ENCODE data around the gene TNNI3K. TPM values are rescaled to one million over a fixed set of nuclear protein-coding genes. Genes with fewer than 3 reads are reported as not detected.

The TNNI3K gene
- polyA plus RNA-seq, 12 donors: 0.62 to 19.9 (median 1.3) TPM; not detected in 1

DNA sequence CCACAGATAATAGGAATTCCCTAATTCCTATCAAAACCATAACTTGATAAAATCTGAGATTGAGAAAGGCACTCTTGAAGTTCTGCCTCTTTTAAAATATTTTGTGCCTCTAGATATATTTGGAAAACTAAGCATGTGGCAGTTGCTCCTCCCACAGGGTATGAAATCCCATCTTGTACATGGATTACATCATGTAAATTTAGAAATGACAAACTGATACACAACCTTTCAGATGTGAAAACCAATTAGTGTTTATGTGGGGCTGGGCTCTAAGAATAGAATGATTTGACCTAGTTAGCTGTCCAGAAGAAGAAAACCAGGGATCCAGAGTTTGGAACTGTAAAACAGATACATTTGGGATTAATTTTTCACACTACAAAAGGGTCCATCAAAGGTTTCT is 261.5 kb downstream of the TNNI3K start:
- DNase-seq: no peak

GRCh38 chr1:74498901-74499300 is 263.7 kb downstream of the TNNI3K start:
- no peak for DNase-seq

GRCh38 chr1:74502432-74502831 is 267.2 kb downstream of the TNNI3K start:
- peak; percentile 59 for DNase-seq

GRCh38 chr1:74502858-74503257 is 267.7 kb downstream of the TNNI3K start:
- no peak for DNase-seq

DNA sequence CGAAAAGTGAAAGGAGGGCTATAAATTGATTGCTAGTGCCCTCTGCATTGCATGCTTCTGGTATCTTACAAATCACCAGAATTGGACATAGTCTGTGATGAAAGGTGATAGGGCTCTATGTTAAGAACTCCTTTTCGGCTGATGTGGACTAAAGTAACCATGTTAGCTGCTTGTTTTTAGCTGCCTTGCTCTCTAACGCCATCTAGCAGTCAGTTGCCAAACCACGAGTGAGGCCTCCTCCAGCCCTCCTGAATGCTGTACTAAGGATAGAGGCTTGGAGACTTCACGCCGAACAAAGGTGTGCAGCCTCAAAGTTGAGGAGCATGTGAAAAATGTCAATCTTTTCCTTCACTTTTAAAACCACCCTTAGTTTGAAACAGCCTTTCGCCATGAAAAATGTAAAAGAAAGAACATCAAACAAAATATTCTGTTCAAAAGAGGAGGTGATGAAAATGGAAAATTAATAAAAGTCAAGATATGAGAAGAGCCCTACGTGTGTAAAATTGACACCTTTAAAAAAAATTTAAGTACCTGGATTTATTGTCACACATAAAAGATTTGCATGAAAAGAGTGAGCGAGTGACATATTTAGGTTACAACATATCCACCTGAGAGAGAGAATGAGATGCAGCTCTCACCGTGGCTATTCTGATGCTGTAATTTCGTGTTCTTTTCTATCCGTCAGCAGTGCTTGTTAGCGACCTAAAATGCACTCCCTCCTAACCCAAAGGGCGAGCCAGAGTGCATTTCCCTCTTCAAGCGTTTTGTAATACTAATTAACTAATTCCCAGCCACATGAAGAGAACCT is 269.1 kb downstream of the TNNI3K start:
- peak; percentile 40 for DNase-seq

DNA sequence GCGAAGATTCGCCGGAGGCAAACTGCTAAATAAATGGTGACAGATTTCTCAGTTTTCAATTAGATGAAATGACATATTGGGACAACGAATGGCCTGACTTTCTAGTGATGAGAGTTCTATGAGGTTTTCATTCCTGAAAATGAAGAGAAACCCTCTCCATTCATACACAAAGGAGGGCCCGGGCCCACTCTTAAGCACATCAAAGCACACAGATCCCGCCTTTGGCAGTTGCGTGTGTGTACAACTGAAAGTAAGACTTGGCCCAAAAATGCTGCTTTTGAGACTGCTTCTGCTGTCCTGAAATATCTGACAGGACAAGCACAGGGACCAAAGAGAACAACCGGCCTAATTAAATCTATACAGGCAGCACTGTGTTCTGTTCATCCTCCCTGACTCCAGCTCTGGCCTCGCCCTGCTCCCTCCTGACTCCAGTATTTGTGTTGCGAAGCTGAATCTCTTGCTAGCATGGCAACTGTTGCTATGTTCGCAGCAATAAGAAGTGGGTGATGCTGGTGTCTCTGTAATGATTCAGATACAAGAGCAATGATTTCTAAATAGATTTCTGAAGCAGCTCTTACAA is 269.8 kb downstream of the TNNI3K start:
- no peak for DNase-seq

DNA sequence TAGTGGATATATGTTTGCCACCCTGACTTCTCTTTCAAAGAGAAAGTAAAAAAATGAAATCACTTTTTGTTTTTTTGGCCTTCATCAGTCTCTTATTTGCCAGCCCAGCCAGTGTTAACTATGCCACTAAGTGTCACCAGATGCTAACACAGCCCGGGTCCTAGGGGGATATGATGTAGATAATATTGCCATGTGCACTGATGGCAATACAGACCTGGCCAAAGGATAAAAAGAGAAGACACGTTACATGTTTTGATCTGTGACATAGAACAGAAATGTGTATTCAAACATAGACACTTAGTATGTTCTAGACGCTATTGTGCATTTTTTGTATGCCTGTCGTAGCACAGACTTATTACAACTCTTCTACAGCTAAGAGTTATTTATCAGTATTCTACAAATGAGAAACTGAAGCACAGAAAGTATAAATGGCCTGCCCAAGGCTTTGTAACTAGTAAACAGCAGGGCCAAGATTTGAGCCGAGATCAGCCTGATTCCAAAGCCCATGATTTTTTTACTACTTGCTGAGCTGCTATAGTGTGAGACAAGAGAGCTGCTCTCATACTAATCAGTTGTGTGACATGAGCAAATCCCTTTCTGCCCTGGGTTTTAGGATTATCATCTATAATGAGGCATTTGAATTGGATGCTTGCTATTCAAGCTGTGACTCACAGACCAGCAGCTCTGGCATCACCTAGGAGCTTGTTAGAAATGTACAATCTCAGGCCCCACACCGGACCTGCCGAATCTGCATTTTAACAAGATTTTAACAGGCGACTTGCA is 270.9 kb downstream of the TNNI3K start:
- DNase-seq: no peak

GRCh38 chr1:74508449-74508848 is 273.3 kb downstream of the TNNI3K start:
- DNase-seq: no peak

- no peak for DNase-seq
These were observed 277.2 kb downstream of the TNNI3K start, which contains the start of gene LRRC53 for GRCh38 chr1:74512170-74512915. Gene LRRC53, minus strand, starts transcription at chr1:74512611. Its CDS starts 29,262 bp downstream, at chr1:74483349.

DNA sequence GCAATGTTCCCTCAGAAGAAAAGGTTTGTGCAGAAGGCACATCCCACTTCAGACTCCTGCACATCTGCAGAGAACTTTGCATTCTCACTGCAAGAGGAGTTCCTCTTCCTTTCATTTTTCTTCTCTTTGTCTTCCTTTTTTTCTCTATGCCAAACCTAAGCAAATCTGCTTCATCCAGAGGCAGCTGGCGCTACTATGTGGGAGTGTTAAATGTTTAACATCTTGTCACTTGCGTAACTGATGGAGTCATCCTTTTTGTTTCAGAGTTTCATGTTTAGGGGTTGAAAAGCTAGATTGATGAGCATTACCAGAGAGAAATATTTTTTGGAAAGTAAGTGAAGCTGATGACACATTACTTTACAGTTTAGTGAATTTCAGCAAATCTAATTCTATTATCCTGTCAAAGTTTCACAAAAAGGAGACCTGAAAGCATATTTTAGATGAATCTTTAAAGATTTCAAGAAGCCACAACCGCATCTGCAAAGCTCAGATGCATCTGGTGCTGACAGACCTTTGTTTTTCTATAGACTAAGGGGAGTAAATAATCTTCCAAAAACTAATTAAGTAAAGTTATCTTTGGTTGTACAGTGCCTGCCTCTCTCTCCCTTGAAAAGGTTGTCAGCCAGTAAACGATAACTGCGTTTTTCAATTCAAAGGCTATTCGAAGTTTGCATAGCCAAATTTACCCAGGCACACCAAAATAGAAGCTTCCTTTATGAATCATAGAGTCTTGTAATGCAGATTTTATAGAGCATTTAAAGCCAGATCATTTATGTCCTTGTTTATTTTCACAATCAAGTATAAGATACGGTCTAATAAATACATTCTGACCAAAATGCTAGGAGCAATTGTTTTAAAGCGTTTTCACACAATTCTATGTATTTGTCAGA is 278.5 kb downstream of the TNNI3K start:
- DNase-seq: no peak

DNA sequence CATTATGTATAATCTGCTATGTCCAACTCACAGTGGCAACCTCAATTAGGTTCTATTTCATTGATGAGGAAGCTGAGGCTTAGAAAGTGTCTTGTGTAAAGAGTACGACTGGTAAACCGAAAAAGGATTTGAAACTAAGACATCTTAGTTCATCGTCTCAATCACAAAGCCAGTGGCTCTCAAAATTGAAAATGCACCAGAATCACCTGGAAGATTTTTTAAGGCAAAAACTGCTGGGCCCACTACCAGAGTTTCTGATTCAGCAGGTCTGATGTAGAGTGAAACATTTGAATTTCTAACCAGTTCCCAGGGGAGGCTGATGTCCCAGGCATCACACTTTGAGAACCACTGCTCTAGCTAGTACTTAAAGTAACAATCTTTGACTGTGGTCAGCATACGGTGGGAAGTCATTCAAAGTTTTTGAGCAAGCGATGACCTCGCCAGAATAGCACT is 282.4 kb downstream of the TNNI3K start:
- DNase-seq: no peak

GRCh38 chr1:74522148-74522547 is 287.0 kb downstream of the TNNI3K start:
- DNase-seq: no peak

DNA sequence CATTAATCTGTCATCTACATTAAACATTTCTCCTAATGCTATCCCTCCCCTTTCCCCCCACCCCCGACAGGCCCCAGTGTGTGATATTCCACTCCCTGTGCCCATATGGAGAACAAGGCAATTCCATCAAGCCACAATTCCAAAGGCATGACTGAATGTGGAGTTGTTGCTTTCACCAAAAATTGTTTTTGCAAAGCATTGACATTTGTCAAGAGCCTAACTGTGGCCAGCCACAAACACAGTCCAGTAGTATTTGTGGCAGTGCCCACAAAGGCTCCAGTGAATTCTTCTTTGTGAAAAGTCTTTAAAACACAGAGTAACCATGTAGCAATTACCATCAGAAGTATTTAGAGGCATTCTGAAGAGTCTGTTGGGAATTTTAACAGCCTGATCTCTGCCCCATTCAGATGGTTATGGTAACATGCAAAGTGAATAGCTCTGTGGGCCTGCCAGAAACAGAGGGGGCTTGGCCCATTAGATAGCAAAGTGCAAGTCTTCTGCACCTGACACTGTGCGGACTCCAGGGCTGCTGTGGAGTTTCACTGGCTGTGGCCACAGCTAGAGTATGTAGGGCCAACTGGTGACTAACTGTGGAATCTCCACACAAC is 288.8 kb downstream of the TNNI3K start:
- DNase-seq: no peak

DNA sequence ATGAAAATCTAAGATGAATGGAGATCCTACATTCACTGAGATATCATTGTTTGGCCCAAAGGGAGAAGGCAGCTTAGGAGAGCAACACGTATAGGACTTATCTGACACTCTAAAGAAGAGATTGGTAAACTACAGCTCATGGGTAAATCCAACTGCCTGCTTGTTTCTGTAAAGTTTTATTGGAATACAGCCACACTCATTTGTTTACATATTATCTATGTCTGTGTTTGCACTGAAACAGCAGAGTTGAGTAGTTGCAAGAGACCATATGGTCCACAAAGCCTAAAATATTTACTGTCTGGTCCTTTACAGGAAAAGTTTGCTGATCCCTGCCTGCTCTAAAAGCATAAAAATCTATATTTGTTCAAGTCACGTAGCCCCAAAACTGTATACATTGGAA is 291.5 kb downstream of the TNNI3K start:
- DNase-seq: no peak

GRCh38 chr1:74528123-74528522 is 292.9 kb downstream of the TNNI3K start:
- no peak for DNase-seq

DNA sequence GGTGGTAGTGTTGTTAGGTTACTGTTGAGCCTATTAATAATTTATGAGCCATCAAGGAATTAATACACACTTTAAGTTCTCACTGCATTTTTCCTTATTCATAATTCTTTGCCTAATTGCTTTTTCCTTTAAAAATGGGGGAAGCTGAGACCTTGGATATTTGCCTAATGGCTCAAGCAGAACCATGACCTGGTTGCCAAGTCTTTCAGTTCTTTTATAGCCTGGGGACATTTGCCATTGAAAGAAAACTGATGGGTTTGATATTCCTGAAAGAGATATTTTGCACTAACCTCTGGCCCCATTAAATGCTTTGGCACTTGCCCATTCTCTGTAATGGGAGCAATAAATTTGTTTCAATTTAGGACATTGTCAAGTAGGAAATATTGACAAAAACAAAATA is 295.7 kb downstream of the TNNI3K start:
- peak; percentile 10 for DNase-seq

DNA sequence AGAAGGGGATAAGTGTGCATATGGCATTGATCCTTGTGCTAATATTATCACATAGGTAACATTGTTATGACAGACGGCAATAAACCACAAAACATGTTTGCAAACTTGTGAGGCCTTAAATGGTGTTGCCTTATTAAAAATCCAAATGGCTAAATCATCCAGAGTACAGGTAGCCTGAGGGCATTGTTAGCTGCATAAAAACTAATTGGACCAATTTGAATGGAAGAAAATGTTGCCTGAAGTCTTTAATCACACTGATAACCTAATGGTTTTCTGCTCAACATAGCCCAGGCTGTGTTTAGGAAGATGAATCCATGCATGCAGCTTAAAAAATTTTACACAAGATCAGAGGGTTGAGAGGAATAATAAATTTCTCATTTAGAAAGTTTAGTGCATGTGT is 296.6 kb downstream of the TNNI3K start:
- no peak for DNase-seq

GRCh38 chr1:74534241-74534640 is 299.1 kb downstream of the TNNI3K start:
- DNase-seq: no peak

DNA sequence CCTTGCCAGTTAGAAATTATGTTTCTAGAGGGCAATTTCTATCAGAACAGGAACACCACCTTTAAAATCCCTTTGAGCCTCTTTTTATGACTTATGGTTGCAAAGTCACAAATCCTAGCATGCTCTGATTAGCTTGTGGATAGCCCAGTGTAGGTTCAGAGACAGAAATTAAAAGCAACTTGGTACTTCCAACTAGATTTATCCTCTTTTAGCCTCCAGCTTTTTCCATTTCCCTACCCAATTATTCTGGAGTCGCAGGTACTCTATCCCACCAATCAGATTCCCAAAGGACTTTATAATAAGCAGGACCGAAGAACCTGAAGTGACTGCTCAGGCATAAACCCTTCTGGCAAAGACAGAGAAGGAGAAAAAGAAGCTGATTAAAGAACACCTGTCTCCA is 310.6 kb downstream of the TNNI3K start:
- DNase-seq: no peak

All from muscle of arm (tissue), 12 donors.